HCT116 (cell line): Measurements from ENCODE around the gene TBC1D2B. TPM values are rescaled to one million over a fixed set of nuclear protein-coding genes. Genes with fewer than 3 reads are reported as not detected.

Source experiments
- ATAC-seq: fragments of 200-7000 bp; cut with Tn5 transposase; 2 replicates; pipeline ENCODE4 v1.9.1; 2020; ENCODE audit warnings: mild to moderate bottlenecking, moderate library complexity
- BruUV-seq: library from RNA; stranded (reverse); fragments of 400-500 nt; replicated peaks from 2 replicates; lab custom pipeline; 2021; lab: Mats Ljungman, UMichigan
- CTCF ChIA-PET: fragments of 300-600 bp; sonication (Branson Sonifier 250); formaldehyde crosslinking; loops from one replicate; lab custom pipeline; 2021; ENCODE audit warnings: antibody characterized with exemption; lab: Charles Lee
- POLR2A ChIA-PET: fragments of 300-600, 350-600 bp; sonication (Branson Sonifier 250); formaldehyde crosslinking; loops from one replicate; lab custom pipeline; 2021; ENCODE audit warnings: antibody characterized with exemption; lab: Charles Lee
- RAD21 ChIA-PET, 2 experiments: fragments of 300-600 bp; sonication (Branson Sonifier 250); formaldehyde crosslinking; loops; one replicate each; lab custom pipeline; 2023; ENCODE audit warnings: low total read pairs in 2 of 2; ENCODE audit not compliant: uncharacterized antibody in 2 of 2, unreplicated experiment in 2 of 2, low non-redundant PET in 1 of 2; lab: Charles Lee
- DNase-seq: peaks from one replicate; pipeline ENCODE4 v3.0.0-alpha.2; 2010; ENCODE audit warnings: low read depth, low spot score
- H2AFZ ChIP-seq: fragments of 200-600 bp; shearing (Covaris generic), sonication (generic); 2 replicates; pipeline ENCODE4 v1.6.1; 2017; ENCODE audit warnings: low read depth, mixed run types, mixed read lengths, antibody characterized with exemption, low read length; ENCODE audit not compliant: poor library complexity, severe bottlenecking
- H3K27ac ChIP-seq: 2 replicates; pipeline ENCODE4 v1.5.1; 2012; ENCODE audit warnings: low read depth, low read length
- H3K27me3 ChIP-seq: fragments of 200-600 bp; sonication (generic); 2 replicates; pipeline ENCODE4 v1.6.1; 2016; ENCODE audit warnings: mixed run types, low read length, mixed read lengths; ENCODE audit not compliant: insufficient read depth
- H3K36me3 ChIP-seq, 2 experiments: fragments of 200-500 bp in 1 of 2; fragments of 200-600 bp in 1 of 2; sonication (Bioruptor generic) in 1 of 2; sonication (generic) in 1 of 2; 2 replicates each; pipeline versions ENCODE4 v1.5.1 to v1.6.1; 2014 to 2016; ENCODE audit warnings: low read length in 2 of 2, inconsistent platforms in 1 of 2, mixed read lengths in 1 of 2, mixed run types in 1 of 2; ENCODE audit not compliant: insufficient read depth in 2 of 2, control insufficient read depth in 1 of 2
- H3K4me1 ChIP-seq, 2 experiments: fragments of 200-600 bp in 1 of 2; sonication (generic) in 1 of 2; 2 replicates each; pipeline versions ENCODE4 v1.5.1 to v1.6.1; 2012 to 2017; ENCODE audit warnings: low read length in 2 of 2, inconsistent platforms in 1 of 2, mild to moderate bottlenecking in 1 of 2, mixed read lengths in 1 of 2, mixed run types in 1 of 2, moderate library complexity in 1 of 2; ENCODE audit not compliant: insufficient read depth in 2 of 2, control insufficient read depth in 1 of 2
- H3K4me2 ChIP-seq: fragments of 200-600 bp; sonication (generic); 2 replicates; pipeline ENCODE4 v1.6.1; 2017; ENCODE audit warnings: mixed run types, low read length, mixed read lengths
- H3K4me3 ChIP-seq, 2 experiments: fragments of 200-600 bp in 1 of 2; sonication (generic) in 1 of 2; replicated peaks in 1 of 2; 2 replicates each; pipeline ENCODE4 v1.5.1; 2011 to 2016; ENCODE audit warnings: low read length in 2 of 2, control low read depth in 1 of 2, low read depth in 1 of 2, mild to moderate bottlenecking in 1 of 2, mixed read lengths in 1 of 2, mixed run types in 1 of 2
- H3K79me2 ChIP-seq: fragments of 200-600 bp; sonication (generic); 2 replicates; pipeline ENCODE4 v1.6.1; 2017; ENCODE audit warnings: mild to moderate bottlenecking, mixed run types, low read length, moderate library complexity, mixed read lengths; ENCODE audit not compliant: insufficient read depth
- H3K9ac ChIP-seq: fragments of 200-600 bp; sonication (generic); 2 replicates; pipeline ENCODE4 v1.6.1; 2016; ENCODE audit warnings: low read length, mixed read lengths
- H3K9me2 ChIP-seq: fragments of 200-600 bp; sonication (generic), shearing (Covaris generic); 2 replicates; pipeline ENCODE4 v1.6.1; 2017; ENCODE audit warnings: mixed run types, mild to moderate bottlenecking, moderate library complexity; ENCODE audit not compliant: insufficient read depth
- H3K9me3 ChIP-seq, 2 experiments: fragments of 200-500 bp in 1 of 2; fragments of 200-600 bp in 1 of 2; sonication (Bioruptor generic) in 1 of 2; sonication (generic) in 1 of 2; 2 replicates each; pipeline ENCODE4 v1.6.1; 2014 to 2017; ENCODE audit warnings: low read length in 2 of 2, mixed read lengths in 2 of 2, inconsistent platforms in 1 of 2, low read depth in 1 of 2, mild to moderate bottlenecking in 1 of 2, mixed run types in 1 of 2, moderate library complexity in 1 of 2; ENCODE audit not compliant: control insufficient read depth in 1 of 2, insufficient read depth in 1 of 2
- H4K20me1 ChIP-seq: fragments of 200-600 bp; sonication (generic), shearing (Covaris generic); 2 replicates; pipeline ENCODE4 v1.6.1; 2017; ENCODE audit warnings: mixed run types, mild to moderate bottlenecking, moderate library complexity; ENCODE audit not compliant: insufficient read depth
- CBX3 ChIP-seq: IDR thresholded peaks from 2 replicates; pipeline ENCODE4 v1.6.1; 2012; ENCODE audit warnings: low read depth
- CEBPB ChIP-seq: IDR thresholded peaks from 2 replicates; pipeline ENCODE4 v1.6.1; 2012; ENCODE audit warnings: low read depth
- CTCF ChIP-seq, 3 experiments: fragments of 200-600 bp in 1 of 3; sonication (generic) in 1 of 3; IDR thresholded peaks in 2 of 3; conservative IDR thresholded peaks in 1 of 3; 2 replicates each; pipeline ENCODE4 v1.5.1; 2012 to 2017; ENCODE audit warnings: low read depth in 2 of 3, low read length in 2 of 3, antibody characterized with exemption in 1 of 3, borderline replicate concordance in 1 of 3, control low read depth in 1 of 3, mild to moderate bottlenecking in 1 of 3, mixed read lengths in 1 of 3, mixed run types in 1 of 3, moderate library complexity in 1 of 3; ENCODE audit not compliant: insufficient read depth in 1 of 3
- ELF1 ChIP-seq: IDR thresholded peaks from 2 replicates; pipeline ENCODE4 v1.6.1; 2012; ENCODE audit warnings: low read depth, borderline replicate concordance
- EZH2 ChIP-seq: fragments of 200-600 bp; sonication (generic); IDR thresholded peaks from 2 replicates; pipeline ENCODE4 v1.6.1; 2017; ENCODE audit warnings: antibody characterized with exemption, mixed run types
- EZH2phosphoT487 ChIP-seq: fragments of 200-600 bp; IDR thresholded peaks from 2 replicates; pipeline ENCODE4 v1.6.1; 2018; ENCODE audit warnings: antibody characterized with exemption, borderline replicate concordance
- FOSL1 ChIP-seq: IDR thresholded peaks from 2 replicates; pipeline ENCODE4 v1.6.1; 2012; ENCODE audit warnings: low read depth
- JUND ChIP-seq: IDR thresholded peaks from 2 replicates; pipeline ENCODE4 v1.6.1; 2012
- MAX ChIP-seq: IDR thresholded peaks from 2 replicates; pipeline ENCODE4 v1.6.1; 2012
- POLR2A ChIP-seq: IDR thresholded peaks from 2 replicates; pipeline ENCODE4 v1.7.0; 2011; ENCODE audit warnings: borderline replicate concordance; ENCODE audit not compliant: insufficient read depth, insufficient read length; ENCODE audit errors: extremely low read depth
- SP1 ChIP-seq: IDR thresholded peaks from 2 replicates; pipeline ENCODE4 v1.6.1; 2012; ENCODE audit warnings: low read depth
- TCF7L2 ChIP-seq: IDR thresholded peaks from 2 replicates; pipeline ENCODE4 v1.7.0; 2011; ENCODE audit warnings: borderline replicate concordance, inconsistent platforms; ENCODE audit not compliant: insufficient read depth, insufficient read length; ENCODE audit errors: extremely low read depth
- YY1 ChIP-seq: IDR thresholded peaks from 2 replicates; pipeline ENCODE4 v1.6.1; 2011; ENCODE audit warnings: low read length, low read depth, moderate library complexity, mild to moderate bottlenecking; ENCODE audit not compliant: insufficient replicate concordance; ENCODE audit errors: extremely low read depth
- ZBTB33 ChIP-seq: IDR thresholded peaks from 2 replicates; pipeline ENCODE4 v1.6.1; 2011; ENCODE audit warnings: mild to moderate bottlenecking, low read length, moderate library complexity; ENCODE audit not compliant: insufficient replicate concordance; ENCODE audit errors: extremely low read depth
- ZFX ChIP-seq: fragments of 450-650 bp; IDR thresholded peaks from 2 replicates; pipeline ENCODE4 v1.6.1; 2017
- ZNF274 ChIP-seq: fragments of 200-500 bp; sonication (Bioruptor generic); IDR thresholded peaks from 2 replicates; pipeline ENCODE4 v1.6.1; 2014; ENCODE audit warnings: mild to moderate bottlenecking, low read depth, low read length, inconsistent platforms
- intact Hi-C: fragments of 100-400 bp; cut with micrococcal nuclease; formaldehyde crosslinking; loops from 2 replicates; pipeline ENCODE4 v1.10.0; 2022
- total RNA-seq: library from RNA; stranded (reverse); gene quantifications from one replicate; pipeline ENCODE4 v1.2.1, GENCODE V29; 2021; ENCODE audit not compliant: unreplicated experiment

TBC1D2B gene
- total RNA-seq, 1 experiment from 2014 or later: 16.6 TPM

GRCh38 chr15:78023865-78024518 is 53.5 kb downstream of the TBC1D2B start:
- no peak for ATAC-seq
- Histone ChIP-seq H2AFZ (no peak overlapping the region), H4K20me1 (no peaks in the 10 kb centered on the region), H3K79me2 (no peaks in the 10 kb centered on the region), H3K27ac (no peak overlapping the region), H3K4me1 (no peaks in the 10 kb centered on the region), H3K9me3 (no peaks in the 10 kb centered on the region), H3K9ac (no peak overlapping the region), H3K4me3 (no peak overlapping the region), H3K36me3 (peaks cover 3 to 4% of the 10 kb centered on the region in 2 experiments; a peak in 2 of 4 replicates), H3K4me2 (no peak overlapping the region), H3K27me3 (no peaks in the 10 kb centered on the region), H3K9me2 (no peaks in the 10 kb centered on the region)
- POLR2A ChIA-PET: no interaction called here
- RAD21 ChIA-PET: no interaction called here
- CTCF ChIA-PET: no interaction called here
- DNase-seq: no peak
- TF ChIP-seq YY1 (no peak), ZNF274 (no peak), EZH2 (no peak), CEBPB (no peak), SP1 (no peak), ZFX (no peak), JUND (no peak), POLR2A (no peak), ELF1 (no peak), FOSL1 (no peak), TCF7L2 (no peak), EZH2phosphoT487 (no peak), MAX (no peak), CTCF (IDR thresholded peaks at IDR 0.05 in 2 of 3, conservative IDR thresholded peaks at IDR 0.05 in 1 of 3; ENCODE audit: borderline replicate concordance in 1 of 3, insufficient read depth in 1 of 3, low read depth in 2 of 3, low read length in 2 of 3) (no peak), ZBTB33 (no peak), CBX3 (no peak)
- BruUV-seq: no TSS peak
- intact Hi-C loops: no loop called here
